Lower leg skin (tissue), 3 donors: ENCODE results near the gene ABCC8.

Experiments used
- POLR2A ChIP-seq, 2 donors: fragments of 450-650 bp; IDR thresholded peaks; one replicate each; pipeline ENCODE4 v1.6.1; 2016 to 2017; ENCODE audit warnings: antibody characterized with exemption in 2 of 2, mild to moderate bottlenecking in 1 of 2, moderate library complexity in 1 of 2
- TF ChIP-seq, protein P1 (sequence below), 3 donors: fragments of 450-650 bp; IDR thresholded peaks; one replicate each; pipeline ENCODE4 v1.5.1; 2016; ENCODE audit warnings: antibody characterized with exemption in 3 of 3, mild to moderate bottlenecking in 3 of 3, moderate library complexity in 2 of 3

DNA sequence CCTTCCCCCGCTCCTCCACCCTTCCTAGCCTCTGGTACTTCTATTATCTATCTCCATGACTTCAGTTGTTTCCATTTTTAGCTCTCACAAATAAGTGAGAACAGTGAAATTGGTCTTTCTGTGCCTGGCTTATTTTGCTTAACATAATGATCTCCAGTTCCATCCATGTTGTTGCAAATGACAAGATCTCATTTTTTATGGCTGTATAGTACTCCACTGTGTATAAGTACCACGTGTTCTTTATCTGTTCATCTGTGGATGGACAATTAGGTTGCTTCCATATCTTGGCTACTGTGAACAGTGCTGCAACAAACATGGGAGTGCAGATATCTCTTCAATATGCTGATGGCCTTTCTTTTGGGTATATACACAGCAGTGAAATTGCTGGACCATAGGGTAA, 6.9 kb upstream of the ABCC8 start:
- TF ChIP-seq, protein P1, sequence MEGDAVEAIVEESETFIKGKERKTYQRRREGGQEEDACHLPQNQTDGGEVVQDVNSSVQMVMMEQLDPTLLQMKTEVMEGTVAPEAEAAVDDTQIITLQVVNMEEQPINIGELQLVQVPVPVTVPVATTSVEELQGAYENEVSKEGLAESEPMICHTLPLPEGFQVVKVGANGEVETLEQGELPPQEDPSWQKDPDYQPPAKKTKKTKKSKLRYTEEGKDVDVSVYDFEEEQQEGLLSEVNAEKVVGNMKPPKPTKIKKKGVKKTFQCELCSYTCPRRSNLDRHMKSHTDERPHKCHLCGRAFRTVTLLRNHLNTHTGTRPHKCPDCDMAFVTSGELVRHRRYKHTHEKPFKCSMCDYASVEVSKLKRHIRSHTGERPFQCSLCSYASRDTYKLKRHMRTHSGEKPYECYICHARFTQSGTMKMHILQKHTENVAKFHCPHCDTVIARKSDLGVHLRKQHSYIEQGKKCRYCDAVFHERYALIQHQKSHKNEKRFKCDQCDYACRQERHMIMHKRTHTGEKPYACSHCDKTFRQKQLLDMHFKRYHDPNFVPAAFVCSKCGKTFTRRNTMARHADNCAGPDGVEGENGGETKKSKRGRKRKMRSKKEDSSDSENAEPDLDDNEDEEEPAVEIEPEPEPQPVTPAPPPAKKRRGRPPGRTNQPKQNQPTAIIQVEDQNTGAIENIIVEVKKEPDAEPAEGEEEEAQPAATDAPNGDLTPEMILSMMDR (IDR thresholded peaks at IDR 0.05), result no peak
- no peak for TF ChIP-seq POLR2A (IDR thresholded peaks at IDR 0.05)
